ENCODE results near the gene COL5A1.

GRCh38 chr9:134869554-134870300 is 228.1 kb downstream of the COL5A1 start:
- TF ChIP-seq ZNF274 (IDR thresholded peaks at IDR 0.05; ENCODE audit: low read depth, low read length) (no peak), SUZ12 (IDR thresholded peaks at IDR 0.05; ENCODE audit: extremely low read depth, insufficient read depth, insufficient read length) (no peak)
